ENCODE results near the gene SERPINA5.
"Not testable (repeated sequence)": the region's sequence is repeated elsewhere in the genome, so short reads cannot be mapped to it uniquely, and the experiment has no call there.

The SERPINA5 gene

GRCh38 chr14:94633121-94633520, 51.9 kb downstream of the SERPINA5 start:
- no peak overlapping the region for H3K14ac ChIP-seq (ENCODE audit: low read length)
- DNase-seq = no peak
- no peak overlapping the region for H2BK12ac ChIP-seq (ENCODE audit: low read length)
- no peak overlapping the region for H3K4ac ChIP-seq (ENCODE audit: low read depth, low read length)
- H4K8ac ChIP-seq (ENCODE audit: low read depth, low read length) = no peak overlapping the region
- no peak overlapping the region for H2AK5ac ChIP-seq (ENCODE audit: low read length)
- H3K9me3 ChIP-seq (ENCODE audit: insufficient read depth, low read depth, low read length) = no peaks in the 10 kb centered on the region
- H3K18ac ChIP-seq (ENCODE audit: low read length) = no peak overlapping the region
- no peak overlapping the region for H3K4me3 ChIP-seq (ENCODE audit: low read depth, low read length)
- H4K12ac ChIP-seq (ENCODE audit: low read depth, low read length) = no peak overlapping the region
- no peak overlapping the region for H3K9ac ChIP-seq (ENCODE audit: low read length)
- H3K79me2 ChIP-seq (ENCODE audit: control insufficient read depth, insufficient read depth, low read length, poor library complexity) = no peaks in the 10 kb centered on the region
- no CpG with 5 or more reads among the region's 6 CpGs for WGBS (ENCODE audit: extremely low coverage, insufficient coverage, insufficient read length)
- no peaks in the 10 kb centered on the region for H3K27me3 ChIP-seq (ENCODE audit: insufficient read depth, low read length)
- H3K4me2 ChIP-seq (ENCODE audit: low read length) = no peak overlapping the region
- no peaks in the 10 kb centered on the region for H3K36me3 ChIP-seq (ENCODE audit: control insufficient read depth in 1 of 2, insufficient read depth in 2 of 2, low read length in 2 of 2)
- H2BK5ac ChIP-seq (ENCODE audit: low read depth, low read length, poor library complexity) = no peak overlapping the region
- H3K23ac ChIP-seq (ENCODE audit: low read length) = no peak overlapping the region
- H2BK120ac ChIP-seq (ENCODE audit: insufficient read depth, low read length, poor library complexity) = no peak overlapping the region
- H3K79me1 ChIP-seq (ENCODE audit: low read length) = no peaks in the 10 kb centered on the region
- H3K27ac ChIP-seq (ENCODE audit: low read depth, low read length) = no peak overlapping the region
- no peak overlapping the region for H2AFZ ChIP-seq (ENCODE audit: insufficient read depth, low read length, poor library complexity)
- H4K91ac ChIP-seq (ENCODE audit: low read depth, low read length) = no peak overlapping the region
- H3K4me1 ChIP-seq (ENCODE audit: control insufficient read depth in 1 of 2, insufficient read depth in 2 of 2, low read length in 2 of 2) = no peaks in the 10 kb centered on the region

- H3K4me1 ChIP-seq (ENCODE audit: control insufficient read depth in 1 of 2, insufficient read depth in 2 of 2, low read length in 2 of 2) = no peaks in the 10 kb centered on the region
- no peak overlapping the region for H4K91ac ChIP-seq (ENCODE audit: low read depth, low read length)
- no peak overlapping the region for H3K4me3 ChIP-seq (ENCODE audit: low read depth, low read length)
- DNase-seq = no peak
- H3K4me2 ChIP-seq (ENCODE audit: low read length) = no peak overlapping the region
- H3K14ac ChIP-seq (ENCODE audit: low read length) = no peak overlapping the region
- H3K27me3 ChIP-seq (ENCODE audit: insufficient read depth, low read length) = no peaks in the 10 kb centered on the region
- H2BK5ac ChIP-seq (ENCODE audit: low read depth, low read length, poor library complexity) = no peak overlapping the region
- H4K12ac ChIP-seq (ENCODE audit: low read depth, low read length) = no peak overlapping the region
- H3K9me3 ChIP-seq (ENCODE audit: insufficient read depth, low read depth, low read length) = peaks cover 3% of the 10 kb centered on the region
- H2BK120ac ChIP-seq (ENCODE audit: insufficient read depth, low read length, poor library complexity) = no peak overlapping the region
- no peak overlapping the region for H3K27ac ChIP-seq (ENCODE audit: low read depth, low read length)
- no peak overlapping the region for H3K4ac ChIP-seq (ENCODE audit: low read depth, low read length)
- no peak overlapping the region for H3K9ac ChIP-seq (ENCODE audit: low read length)
- H2AK5ac ChIP-seq (ENCODE audit: low read length) = no peak overlapping the region
- no peak overlapping the region for H4K8ac ChIP-seq (ENCODE audit: low read depth, low read length)
- H3K79me2 ChIP-seq (ENCODE audit: control insufficient read depth, insufficient read depth, low read length, poor library complexity) = no peaks in the 10 kb centered on the region
- H3K18ac ChIP-seq (ENCODE audit: low read length) = no peak overlapping the region
- no peak overlapping the region for H3K23ac ChIP-seq (ENCODE audit: low read length)
- H2BK12ac ChIP-seq (ENCODE audit: low read length) = no peak overlapping the region
- no CpG with 5 or more reads among the region's 1 CpG for WGBS (ENCODE audit: extremely low coverage, insufficient coverage, insufficient read length)
- H3K79me1 ChIP-seq (ENCODE audit: low read length) = no peaks in the 10 kb centered on the region
- H2AFZ ChIP-seq (ENCODE audit: insufficient read depth, low read length, poor library complexity) = no peak overlapping the region
- H3K36me3 ChIP-seq (ENCODE audit: control insufficient read depth in 1 of 2, insufficient read depth in 2 of 2, low read length in 2 of 2) = no peaks in the 10 kb centered on the region
Observed at GRCh38 chr14:94635154-94635553, 53.9 kb downstream of the SERPINA5 start.

- H3K4me3 ChIP-seq (ENCODE audit: low read depth, low read length) = no peak overlapping the region
- H3K9me3 ChIP-seq (ENCODE audit: insufficient read depth, low read depth, low read length) = peaks cover 3% of the 10 kb centered on the region
- no peak overlapping the region for H3K27ac ChIP-seq (ENCODE audit: low read depth, low read length)
- H3K23ac ChIP-seq (ENCODE audit: low read length) = no peak overlapping the region
- H4K8ac ChIP-seq (ENCODE audit: low read depth, low read length) = no peak overlapping the region
- no peak overlapping the region for H4K91ac ChIP-seq (ENCODE audit: low read depth, low read length)
- no peak overlapping the region for H2BK5ac ChIP-seq (ENCODE audit: low read depth, low read length, poor library complexity)
- H3K4me1 ChIP-seq (ENCODE audit: control insufficient read depth in 1 of 2, insufficient read depth in 2 of 2, low read length in 2 of 2) = no peaks in the 10 kb centered on the region
- no peak overlapping the region for H3K4ac ChIP-seq (ENCODE audit: low read depth, low read length)
- no peak for DNase-seq
- H2AFZ ChIP-seq (ENCODE audit: insufficient read depth, low read length, poor library complexity) = no peak overlapping the region
- H3K36me3 ChIP-seq (ENCODE audit: control insufficient read depth in 1 of 2, insufficient read depth in 2 of 2, low read length in 2 of 2) = no peaks in the 10 kb centered on the region
- H3K27me3 ChIP-seq (ENCODE audit: insufficient read depth, low read length) = no peaks in the 10 kb centered on the region
- H4K12ac ChIP-seq (ENCODE audit: low read depth, low read length) = no peak overlapping the region
- no peaks in the 10 kb centered on the region for H3K79me1 ChIP-seq (ENCODE audit: low read length)
- no peak overlapping the region for H3K18ac ChIP-seq (ENCODE audit: low read length)
- no CpG with 5 or more reads among the region's 2 CpGs for WGBS (ENCODE audit: extremely low coverage, insufficient coverage, insufficient read length)
- no peak overlapping the region for H2BK120ac ChIP-seq (ENCODE audit: insufficient read depth, low read length, poor library complexity)
- no peak overlapping the region for H2BK12ac ChIP-seq (ENCODE audit: low read length)
- no peak overlapping the region for H3K14ac ChIP-seq (ENCODE audit: low read length)
- H3K9ac ChIP-seq (ENCODE audit: low read length) = no peak overlapping the region
- H3K79me2 ChIP-seq (ENCODE audit: control insufficient read depth, insufficient read depth, low read length, poor library complexity) = no peaks in the 10 kb centered on the region
- no peak overlapping the region for H2AK5ac ChIP-seq (ENCODE audit: low read length)
- no peak overlapping the region for H3K4me2 ChIP-seq (ENCODE audit: low read length)
Observed at GRCh38 chr14:94636744-94637412, 55.7 kb downstream of the SERPINA5 start.

- H4K91ac ChIP-seq (ENCODE audit: low read depth, low read length) = not testable (repeated sequence)
- WGBS (ENCODE audit: extremely low coverage, insufficient coverage, insufficient read length) = no CpG with 5 or more reads among the region's 8 CpGs
Observed at GRCh38 chr14:94637814-94638213, 56.6 kb downstream of the SERPINA5 start.

More at GRCh38 chr14:94637814-94638213, 56.6 kb downstream of the SERPINA5 start:
- H3K18ac ChIP-seq (ENCODE audit: low read length); H2BK120ac ChIP-seq (ENCODE audit: insufficient read depth, low read length, poor library complexity); H2AFZ ChIP-seq (ENCODE audit: insufficient read depth, low read length, poor library complexity); H3K4me2 ChIP-seq (ENCODE audit: low read length); H3K4me3 ChIP-seq (ENCODE audit: low read depth, low read length); H3K23ac ChIP-seq (ENCODE audit: low read length); H3K4me1 ChIP-seq (ENCODE audit: control insufficient read depth in 1 of 2, insufficient read depth in 2 of 2, low read length in 2 of 2); H3K14ac ChIP-seq (ENCODE audit: low read length); H3K27ac ChIP-seq (ENCODE audit: low read depth, low read length); DNase-seq; H3K27me3 ChIP-seq (ENCODE audit: insufficient read depth, low read length); H2BK12ac ChIP-seq (ENCODE audit: low read length); H2BK5ac ChIP-seq (ENCODE audit: low read depth, low read length, poor library complexity); H2AK5ac ChIP-seq (ENCODE audit: low read length); H3K79me1 ChIP-seq (ENCODE audit: low read length); H3K9me3 ChIP-seq (ENCODE audit: insufficient read depth, low read depth, low read length); H3K4ac ChIP-seq (ENCODE audit: low read depth, low read length); H3K9ac ChIP-seq (ENCODE audit: low read length); H3K79me2 ChIP-seq (ENCODE audit: control insufficient read depth, insufficient read depth, low read length, poor library complexity); H4K8ac ChIP-seq (ENCODE audit: low read depth, low read length); H4K12ac ChIP-seq (ENCODE audit: low read depth, low read length); H3K36me3 ChIP-seq (ENCODE audit: control insufficient read depth in 1 of 2, insufficient read depth in 2 of 2, low read length in 2 of 2): not testable (repeated sequence)
